Measurements from ENCODE around the gene ZDHHC24.

Gene ZDHHC24

DNA sequence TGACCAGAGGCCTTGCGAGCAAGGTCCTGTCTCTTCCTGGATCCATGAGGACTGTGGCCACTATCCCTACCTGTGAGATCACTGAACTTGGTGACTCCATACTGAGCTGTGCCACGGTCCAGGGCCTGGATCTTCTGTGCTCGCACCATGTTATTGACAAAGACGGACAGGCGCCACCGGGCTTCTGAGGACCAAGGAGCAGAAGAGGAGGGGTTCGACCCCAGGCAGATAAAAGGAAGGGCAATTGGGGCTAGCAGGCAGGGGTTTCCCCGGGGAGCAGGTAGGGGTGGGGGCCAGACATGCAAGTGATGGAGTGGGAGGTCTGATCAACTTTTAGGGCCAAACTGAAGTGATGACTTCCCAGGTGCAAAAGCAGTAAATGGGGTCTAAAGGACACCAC lies 20.4 kb upstream of the ZDHHC24 start:
- no peak overlapping the region for H3K4me3 ChIP-seq (ENCODE audit: low read depth, low read length)

DNA sequence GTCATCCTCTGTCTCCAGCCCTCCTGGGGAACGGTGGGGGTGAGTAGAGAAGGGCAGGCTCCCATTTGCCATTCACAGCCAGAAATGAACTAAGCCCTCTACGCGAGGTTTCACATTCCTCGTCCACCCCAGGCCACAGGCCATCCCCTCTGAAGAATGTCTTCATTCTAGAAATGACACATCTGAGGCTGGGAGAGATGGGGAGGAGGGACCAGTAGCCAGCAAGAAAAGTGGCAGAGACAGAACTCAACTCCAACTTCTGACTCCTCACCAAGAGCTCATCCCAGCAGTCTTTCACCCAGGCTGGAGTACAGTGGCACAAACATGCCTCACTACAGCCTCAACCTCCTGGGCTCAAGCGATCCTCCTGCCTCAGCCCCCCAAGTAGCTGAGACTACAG lies 19.1 kb upstream of the ZDHHC24 start:
- H3K4me3 ChIP-seq (ENCODE audit: low read depth, low read length) = no peak overlapping the region

DNA sequence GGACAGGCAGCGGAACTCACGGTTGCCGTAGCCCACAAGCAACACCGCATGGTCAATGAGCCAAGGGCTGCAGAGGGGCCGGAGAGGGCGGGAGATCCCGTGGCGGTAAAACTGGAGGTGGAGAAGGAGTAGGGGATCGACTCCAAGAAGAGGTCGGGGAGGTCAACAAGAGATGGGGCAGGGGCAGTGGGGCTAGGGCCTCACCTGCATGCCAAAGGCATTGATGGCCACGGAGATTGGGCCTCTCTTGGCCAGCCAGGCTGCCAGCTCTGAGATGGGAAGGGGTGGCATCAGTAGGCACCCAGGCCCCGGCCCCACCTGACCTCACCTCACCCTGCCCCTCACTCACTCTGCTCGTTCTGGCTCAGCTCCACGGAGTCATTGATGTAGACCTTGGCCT lies 18.7 kb upstream of the ZDHHC24 start:
- H3K4me3 ChIP-seq (ENCODE audit: low read depth, low read length) = no peak overlapping the region

DNA sequence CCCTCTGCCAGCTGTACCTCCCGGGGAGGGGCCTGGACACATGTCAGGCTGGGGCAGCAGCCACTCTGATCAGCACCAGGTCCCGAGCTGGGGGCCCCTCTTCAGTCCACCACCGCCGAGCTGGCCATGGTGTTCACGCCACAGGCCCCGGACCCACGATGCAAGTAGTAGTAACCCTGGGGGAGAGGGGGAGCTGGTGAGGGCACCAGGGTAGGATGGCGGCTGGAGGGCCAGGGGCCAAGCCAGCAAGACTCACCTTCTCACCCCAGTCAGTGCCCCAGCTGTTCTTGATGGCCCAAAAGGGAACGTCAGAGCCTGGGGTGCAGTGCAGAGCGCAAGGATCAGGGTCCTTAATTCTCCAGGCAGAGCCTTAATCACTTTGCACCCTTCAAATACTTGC lies 18.0 kb upstream of the ZDHHC24 start:
- no peak overlapping the region for H3K4me3 ChIP-seq (ENCODE audit: low read depth, low read length)

DNA sequence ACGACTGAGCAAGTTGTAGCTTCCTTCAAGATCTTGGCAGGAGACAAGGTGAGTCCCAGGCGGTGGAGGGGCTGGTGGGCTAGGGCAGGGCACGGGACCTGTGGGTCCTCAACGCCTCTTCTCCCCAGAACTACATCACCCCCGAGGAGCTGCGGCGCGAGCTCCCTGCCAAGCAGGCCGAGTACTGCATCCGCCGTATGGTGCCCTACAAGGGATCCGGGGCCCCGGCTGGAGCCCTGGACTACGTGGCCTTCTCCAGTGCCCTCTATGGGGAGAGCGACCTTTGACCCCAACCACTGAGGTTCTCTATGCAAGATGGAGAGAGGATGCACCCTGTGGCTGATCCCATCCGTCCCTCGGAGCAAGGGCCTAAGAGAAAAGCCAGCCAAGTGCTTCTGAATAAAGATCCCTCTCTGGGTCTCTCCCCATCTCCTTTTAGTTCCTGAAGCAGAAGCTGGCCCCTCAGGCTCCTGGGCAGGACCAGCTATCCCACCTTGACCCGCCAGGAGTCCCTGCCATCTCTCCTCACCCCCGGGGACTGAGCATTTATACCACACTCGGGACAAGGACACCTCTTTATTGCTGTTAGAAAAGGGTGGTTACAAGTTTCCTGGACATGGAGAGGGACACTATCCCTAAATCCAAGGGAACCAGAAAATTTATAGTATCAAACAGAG lies 17.2 kb upstream of the ZDHHC24 start:
- H3K4me3 ChIP-seq (ENCODE audit: low read depth, low read length) = no peak overlapping the region

DNA sequence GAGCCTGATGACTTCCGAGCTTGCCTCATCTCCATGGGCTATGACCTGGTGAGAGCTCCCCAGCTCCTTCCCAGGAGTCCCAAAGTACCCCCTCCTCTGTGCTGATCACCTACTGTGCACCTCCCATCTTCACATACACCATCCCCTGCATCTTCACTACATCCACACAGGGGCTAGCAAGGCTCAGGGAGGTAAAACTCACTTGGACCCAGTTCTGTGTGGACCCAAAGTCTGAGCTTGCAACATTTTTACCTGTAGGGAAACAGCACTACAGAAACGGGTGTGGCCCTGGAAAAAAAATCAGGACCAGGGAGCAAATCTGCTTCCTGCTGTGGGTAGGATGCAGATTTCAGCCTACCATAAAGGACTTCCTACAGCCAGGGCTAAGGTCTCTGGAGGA lies 16.4 kb upstream of the ZDHHC24 start:
- H3K4me3 ChIP-seq (ENCODE audit: low read depth, low read length) = no peak overlapping the region

DNA sequence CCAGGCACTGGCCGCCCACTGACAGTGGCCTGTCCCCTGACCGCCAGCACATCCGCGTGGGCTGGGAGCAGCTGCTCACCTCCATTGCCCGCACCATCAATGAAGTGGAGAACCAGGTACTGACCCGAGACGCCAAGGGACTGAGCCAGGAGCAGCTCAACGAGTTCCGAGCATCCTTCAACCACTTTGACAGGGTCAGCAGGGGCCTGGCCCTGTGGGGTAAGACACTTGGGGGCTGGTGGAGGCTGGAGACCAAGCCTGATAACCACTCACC lies 16.1 kb upstream of the ZDHHC24 start:
- no peak overlapping the region for H3K4me3 ChIP-seq (ENCODE audit: low read depth, low read length)

DNA sequence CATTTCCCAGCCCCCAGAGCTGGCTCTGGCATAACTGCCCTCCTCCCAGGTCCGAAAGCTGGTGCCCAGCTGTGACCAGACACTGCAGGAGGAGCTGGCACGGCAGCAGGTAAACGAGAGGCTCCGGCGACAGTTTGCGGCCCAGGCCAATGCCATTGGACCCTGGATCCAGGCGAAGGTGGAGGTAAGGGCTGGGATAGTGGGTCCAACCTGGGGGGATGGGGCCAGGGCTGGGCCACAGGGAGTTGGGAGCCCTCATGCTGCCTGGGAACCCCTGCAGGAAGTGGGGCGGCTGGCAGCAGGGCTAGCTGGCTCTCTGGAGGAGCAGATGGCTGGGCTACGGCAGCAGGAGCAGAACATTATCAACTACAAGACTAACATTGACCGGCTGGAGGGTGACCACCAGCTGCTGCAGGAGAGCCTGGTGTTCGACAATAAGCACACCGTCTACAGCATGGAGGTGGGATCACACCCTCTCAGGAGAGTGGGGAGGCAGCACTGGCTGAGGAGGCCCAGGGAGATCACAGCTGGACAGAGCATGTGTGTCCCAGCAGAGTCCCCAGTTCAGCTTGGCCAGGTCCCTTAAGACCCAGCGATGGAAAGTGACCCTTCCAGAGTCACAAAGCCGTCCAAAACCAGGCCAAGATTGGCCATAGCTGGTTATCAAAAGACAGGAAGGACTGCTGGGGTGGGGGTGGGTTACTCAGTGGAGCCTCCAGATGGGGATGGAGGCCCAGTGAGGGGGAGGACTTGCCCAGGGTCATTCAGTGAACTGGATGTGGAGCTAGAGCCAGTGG lies 15.5 kb upstream of the ZDHHC24 start:
- no peak overlapping the region for H3K4me3 ChIP-seq (ENCODE audit: low read depth, low read length)

DNA sequence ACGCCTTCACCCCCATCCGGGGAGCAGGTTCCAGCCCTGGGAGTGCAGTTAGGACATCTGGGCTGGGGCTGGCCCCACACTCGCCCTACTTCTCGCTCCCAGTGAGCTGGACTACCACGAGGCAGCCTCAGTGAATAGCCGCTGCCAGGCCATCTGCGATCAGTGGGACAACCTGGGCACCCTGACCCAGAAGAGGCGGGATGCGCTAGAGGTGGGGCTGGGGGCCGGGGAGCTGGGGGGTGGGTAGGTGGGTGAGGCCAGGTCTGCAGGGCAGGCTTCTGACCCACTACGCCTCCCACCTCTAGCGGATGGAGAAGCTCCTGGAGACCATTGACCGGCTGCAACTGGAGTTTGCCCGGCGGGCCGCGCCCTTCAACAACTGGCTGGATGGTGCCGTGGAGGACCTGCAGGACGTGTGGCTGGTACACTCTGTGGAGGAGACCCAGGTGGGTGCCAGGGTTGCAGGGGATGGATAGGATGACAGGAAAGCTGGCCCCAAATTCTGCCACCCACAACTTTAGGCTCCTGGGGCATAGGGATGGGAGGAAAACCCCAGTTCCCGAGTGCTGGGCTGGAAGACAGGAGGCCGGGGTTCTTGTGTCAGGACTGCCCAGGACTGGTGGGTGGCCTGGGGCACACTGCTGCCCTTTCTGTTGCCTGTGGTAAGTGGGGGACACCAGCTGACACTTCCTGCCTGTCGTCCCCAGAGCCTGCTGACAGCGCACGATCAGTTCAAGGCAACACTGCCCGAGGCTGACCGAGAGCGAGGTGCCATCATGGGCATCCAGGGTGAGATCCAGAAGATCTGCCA lies 14.2 kb upstream of the ZDHHC24 start:
- H3K4me3 ChIP-seq (ENCODE audit: low read depth, low read length) = no peak overlapping the region

DNA sequence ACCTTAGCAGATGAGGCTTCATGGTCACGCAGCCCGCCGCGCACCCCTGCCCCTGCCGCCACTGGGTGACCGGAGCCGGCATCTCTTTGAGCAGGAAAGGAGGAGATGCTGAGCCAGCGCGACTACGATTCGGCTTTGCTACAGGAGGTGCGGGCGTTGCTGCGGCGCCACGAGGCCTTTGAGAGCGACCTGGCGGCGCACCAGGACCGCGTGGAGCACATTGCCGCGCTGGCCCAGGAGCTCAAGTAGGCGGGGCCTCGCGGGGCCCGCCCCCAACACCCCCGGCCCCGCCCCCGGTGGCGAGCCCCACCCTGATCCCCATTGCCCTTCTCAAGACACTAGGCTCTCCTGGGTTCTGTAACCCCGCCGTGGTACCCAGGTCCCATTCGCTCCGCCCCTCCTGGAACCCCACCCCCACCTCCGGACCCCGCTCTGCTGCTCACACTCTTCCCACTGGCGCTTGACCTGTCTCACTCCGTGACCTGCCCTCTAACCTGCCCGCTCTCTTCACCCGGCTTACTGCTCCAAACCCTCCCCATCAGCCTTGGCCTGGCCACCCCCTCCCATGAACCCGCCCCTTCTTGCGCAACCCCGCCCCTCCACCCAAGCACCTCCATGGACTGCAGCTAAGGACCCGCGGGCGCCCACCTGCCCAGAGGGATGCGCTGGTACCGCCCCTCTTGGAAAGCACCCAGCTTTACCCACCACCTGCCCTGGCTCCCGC lies 13.5 kb upstream of the ZDHHC24 start:
- H3K4me3 ChIP-seq (ENCODE audit: low read depth, low read length) = no peak overlapping the region

DNA sequence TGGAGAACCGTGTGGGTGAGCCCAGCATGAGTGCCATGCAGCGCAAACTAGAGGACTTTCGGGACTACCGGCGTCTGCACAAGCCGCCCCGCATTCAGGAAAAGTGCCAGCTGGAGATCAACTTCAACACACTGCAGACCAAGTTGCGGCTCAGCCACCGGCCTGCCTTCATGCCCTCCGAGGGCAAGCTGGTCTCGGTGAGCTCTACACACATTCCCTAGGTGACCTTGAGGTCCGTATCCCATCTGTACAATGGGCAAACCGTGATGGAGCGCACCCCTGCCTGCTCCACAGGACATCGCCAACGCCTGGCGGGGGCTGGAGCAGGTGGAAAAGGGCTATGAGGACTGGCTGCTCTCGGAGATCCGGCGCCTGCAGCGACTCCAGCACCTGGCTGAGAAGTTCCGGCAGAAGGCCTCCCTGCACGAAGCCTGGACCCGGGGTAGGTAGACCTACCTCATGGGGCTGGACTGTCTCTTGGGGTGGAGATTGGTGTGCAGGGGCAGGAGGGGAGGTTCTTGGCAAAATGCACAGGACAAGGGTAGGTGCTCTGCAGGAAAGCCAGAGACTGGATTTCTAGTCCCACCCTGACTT lies 12.0 kb upstream of the ZDHHC24 start:
- H3K4me3 ChIP-seq (ENCODE audit: low read depth, low read length) = no peak overlapping the region

DNA sequence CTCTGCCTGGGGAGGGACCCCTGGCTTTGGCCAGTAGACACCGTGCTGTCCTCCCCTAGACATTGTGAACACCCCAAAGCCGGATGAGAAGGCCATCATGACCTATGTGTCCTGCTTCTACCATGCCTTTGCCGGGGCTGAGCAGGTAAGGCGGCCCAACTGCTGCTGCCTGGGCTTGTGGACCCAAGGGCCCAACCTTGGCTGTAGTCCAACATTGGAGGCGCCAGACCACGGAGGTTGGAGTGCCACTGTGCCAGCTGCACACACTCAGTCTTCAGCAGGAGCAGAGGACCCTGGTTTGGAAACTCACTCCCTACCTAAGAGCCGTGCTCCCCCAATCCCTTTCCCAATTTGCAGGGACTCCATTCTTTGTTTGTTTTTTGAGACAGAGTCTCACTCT lies 10.2 kb upstream of the ZDHHC24 start:
- H3K4me3 ChIP-seq (ENCODE audit: low read depth, low read length) = no peak overlapping the region

DNA sequence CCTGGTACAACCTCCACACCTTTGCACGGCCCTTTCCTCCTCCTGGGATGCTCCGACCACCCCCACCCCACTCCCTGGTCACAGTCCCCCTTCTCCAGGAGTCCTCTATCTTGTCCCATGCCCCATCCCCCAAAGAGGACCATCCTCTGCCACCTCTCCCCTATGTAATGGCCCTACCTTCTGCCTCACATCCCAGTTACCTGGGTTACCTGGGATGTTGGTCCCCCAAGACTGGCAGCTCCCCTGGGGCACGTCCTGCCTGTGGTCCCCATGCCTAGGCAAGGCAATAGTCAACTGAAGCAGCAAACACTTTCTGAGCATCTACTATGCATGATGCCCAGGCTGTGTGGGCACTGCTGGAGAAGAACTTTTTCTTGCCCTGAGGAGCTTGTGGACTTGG lies 9.6 kb upstream of the ZDHHC24 start:
- H3K4me3 ChIP-seq (ENCODE audit: low read depth, low read length) = no peak overlapping the region

DNA sequence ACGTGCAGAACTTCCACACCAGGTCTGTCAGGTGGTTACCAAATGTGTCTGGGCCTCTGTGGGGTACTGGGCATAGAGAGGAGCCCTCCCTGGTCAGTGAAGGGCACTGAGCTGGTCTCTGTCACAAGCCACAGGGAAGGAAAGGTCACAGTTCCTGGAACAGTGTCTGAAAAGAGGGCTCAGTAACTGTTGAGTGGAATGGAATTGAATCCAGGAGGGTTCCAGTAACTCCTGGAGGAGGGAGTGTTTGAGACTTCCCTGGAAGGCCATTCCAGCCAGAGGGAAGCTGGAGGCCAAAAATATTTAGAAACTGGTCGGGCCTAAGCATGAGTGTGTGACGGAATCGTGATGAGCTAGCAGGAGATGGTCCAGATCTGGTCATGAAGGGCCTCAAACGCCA lies 8.8 kb upstream of the ZDHHC24 start:
- H3K4me3 ChIP-seq (ENCODE audit: low read depth, low read length) = no peak overlapping the region

DNA sequence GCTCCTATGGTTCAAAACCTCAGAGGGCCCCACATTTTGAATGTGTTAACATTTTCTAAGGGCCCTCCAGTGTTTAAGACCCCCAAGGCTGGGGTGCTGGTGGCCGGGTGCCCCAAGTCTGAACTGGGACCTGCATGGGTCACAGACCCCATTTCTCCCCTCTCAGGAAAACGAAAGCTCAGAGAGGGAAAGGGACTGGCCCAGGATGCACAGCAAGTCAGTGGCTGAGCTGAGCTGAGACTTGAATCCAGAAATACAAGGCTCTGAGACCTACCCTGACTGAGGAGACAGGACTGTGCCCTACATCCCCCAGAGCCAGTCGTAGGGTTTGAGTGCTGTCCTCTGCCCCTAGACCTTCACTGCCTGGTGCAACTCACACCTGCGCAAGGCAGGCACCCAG lies 5.0 kb upstream of the ZDHHC24 start:
- H3K4me3 ChIP-seq (ENCODE audit: low read depth, low read length) = no peak overlapping the region

DNA sequence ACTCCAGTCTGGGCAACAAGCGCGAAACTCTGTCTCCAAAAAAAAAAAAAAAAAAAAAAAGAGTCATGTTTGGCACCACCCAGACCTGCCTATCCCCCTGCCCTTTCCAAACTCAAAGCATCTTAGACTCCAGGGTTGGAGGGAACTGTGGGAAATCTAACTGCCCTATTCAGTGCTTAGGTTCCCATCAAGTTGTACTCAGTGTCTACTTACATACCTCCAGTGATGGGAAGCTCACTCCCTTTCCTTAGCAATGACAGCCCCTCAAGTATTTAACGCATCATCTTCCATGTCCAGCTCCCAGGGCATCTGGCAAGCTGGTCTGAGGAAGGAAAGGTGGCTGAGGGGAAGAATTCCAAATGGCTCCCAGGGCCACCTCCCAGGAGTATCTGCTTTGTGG lies 3.8 kb upstream of the ZDHHC24 start:
- H3K4me3 ChIP-seq (ENCODE audit: low read depth, low read length) = no peak overlapping the region

DNA sequence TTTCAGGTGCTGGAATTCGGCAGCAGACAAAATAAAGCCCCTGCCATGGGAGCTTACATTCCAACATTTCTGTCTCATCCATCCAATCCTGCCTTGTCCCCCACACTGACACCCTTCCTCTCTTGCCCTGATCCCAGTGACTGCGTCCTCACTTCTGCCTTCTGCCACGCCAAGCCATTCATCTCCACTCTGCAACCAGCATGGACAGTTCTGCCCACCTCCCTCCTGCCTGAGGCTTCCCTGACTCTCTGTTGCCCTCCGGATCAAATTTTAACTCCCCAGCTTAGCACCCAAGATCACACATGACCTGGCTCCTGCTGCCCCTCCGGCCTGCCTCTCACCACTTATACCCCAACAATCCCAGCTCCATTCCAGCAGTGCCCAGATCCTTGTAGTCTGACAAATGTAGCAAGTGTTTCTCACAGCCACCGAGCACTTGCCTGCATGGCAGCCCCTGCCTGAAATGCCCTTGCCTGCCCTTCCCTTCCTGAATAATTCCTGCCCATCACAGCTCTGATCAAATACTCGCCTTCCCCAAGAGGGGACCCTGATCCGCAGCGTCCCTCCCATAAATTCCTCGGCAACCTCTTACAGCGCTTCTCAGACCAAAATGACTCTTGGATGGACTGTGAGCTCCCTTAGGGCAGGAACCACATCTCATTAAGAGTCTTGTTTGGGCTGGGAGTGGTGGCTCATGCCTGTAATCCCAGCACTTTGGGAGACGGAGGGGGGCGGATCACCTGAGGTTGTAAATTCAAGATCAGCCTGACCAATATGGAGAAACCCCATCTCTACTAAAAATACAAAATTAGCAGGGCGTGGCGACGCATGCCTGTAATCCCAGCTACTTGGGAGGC lies 3.2 kb upstream of the ZDHHC24 start:
- no peak overlapping the region for H3K4me3 ChIP-seq (ENCODE audit: low read depth, low read length)

DNA sequence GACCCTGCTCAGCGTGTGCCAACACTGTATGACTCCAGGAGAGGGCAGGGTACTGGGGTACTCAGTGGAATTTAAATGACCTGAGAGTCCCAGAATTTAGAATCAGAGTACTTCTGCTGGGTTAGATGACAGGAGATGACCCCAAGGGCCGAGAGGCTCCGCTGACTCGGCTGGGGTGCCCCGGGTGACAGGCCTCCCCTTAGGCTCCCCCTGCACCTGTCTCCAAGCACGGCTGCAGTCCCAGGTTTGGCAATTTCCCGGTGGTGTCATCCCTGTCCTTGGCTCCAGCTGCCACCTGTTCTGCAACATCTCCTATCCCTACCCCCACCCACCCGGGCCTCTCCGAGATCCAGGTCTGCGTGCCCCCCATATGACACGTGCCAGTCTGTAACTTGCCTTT lies 2.2 kb upstream of the ZDHHC24 start:
- no peak overlapping the region for H3K4me3 ChIP-seq (ENCODE audit: low read depth, low read length)

DNA sequence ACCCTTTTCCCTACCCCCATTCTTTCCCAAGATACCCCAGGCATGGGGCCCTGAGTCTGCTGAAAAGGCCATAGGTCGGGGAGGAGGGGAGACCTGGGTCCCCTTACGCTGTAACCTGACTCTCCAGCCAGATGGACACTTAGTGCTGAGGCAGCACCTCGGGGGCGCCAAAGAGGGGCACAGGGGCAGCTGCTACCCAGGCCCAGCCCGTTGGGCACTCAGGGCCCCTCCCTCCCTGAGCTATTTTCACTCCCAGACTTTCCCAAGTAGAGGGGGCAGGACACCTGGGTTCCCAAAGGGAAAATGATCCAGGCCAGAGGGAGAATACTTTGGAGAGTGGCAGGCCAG lies 1.8 kb upstream of the ZDHHC24 start:
- no peak overlapping the region for H3K4me3 ChIP-seq (ENCODE audit: low read depth, low read length)

DNA sequence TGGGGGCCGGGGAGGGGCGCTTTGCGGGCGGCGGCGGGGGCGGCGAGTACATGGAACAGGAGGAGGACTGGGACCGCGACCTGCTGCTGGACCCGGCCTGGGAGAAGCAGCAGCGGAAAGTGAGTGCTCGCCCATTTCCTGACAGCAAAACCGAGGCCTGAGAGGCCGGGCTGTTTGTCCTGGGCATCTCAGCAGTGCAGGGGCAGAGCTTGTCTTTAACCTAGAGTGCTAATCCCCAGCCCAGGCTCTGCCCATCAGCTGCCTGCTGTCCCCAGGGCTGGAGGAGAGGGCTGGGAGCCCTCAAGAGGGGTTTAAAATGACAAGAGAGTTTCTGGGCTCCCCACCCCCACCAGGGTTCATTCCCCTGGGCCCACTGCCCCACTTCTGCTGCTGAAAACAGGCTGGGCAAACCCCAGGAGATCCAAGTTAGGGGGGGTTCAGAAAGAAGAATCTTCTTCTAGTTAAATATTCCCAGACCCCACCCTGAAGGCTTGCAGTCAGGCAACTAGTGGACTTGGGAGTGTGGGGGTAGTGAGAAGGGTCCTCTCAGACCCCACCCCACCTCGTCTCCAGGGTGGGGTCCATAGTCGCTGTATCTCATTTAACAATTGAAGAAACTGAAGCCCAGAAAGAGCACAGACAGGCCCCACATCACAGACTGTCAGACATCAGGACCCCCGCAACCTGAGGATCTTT lies 1.3 kb upstream of the ZDHHC24 start:
- H3K4me3 ChIP-seq (ENCODE audit: low read depth, low read length) = peak overlapping the region; percentile 1

Measured in iPS-11a (cell line).